Gastroesophageal sphincter (tissue), 4 donors: ENCODE data around the gene GSG1L. TPM values are rescaled to one million over a fixed set of nuclear protein-coding genes. Genes with fewer than 3 reads are reported as not detected.

Experiments used
- ATAC-seq: fragments of 150-250 bp; one replicate; pipeline ENCODE4 v1.9.1; 2016; ENCODE audit warnings: mild to moderate bottlenecking, moderate library complexity
- H3K27ac ChIP-seq, 4 donors: fragments of 200-600 bp; sonication (generic) in 3 of 4; 1 replicate in 3 of 4; 2 replicates in 1 of 4; pipeline ENCODE4 v1.5.1; 2016 to 2019
- H3K27me3 ChIP-seq: fragments of 200-600 bp; sonication (generic); one replicate; pipeline ENCODE4 v1.5.1; 2019
- H3K36me3 ChIP-seq, 2 donors: fragments of 200-600 bp; sonication (generic); one replicate each; pipeline ENCODE4 v1.5.1; 2019; ENCODE audit warnings: control low read depth in 1 of 2
- H3K4me1 ChIP-seq, 3 donors: fragments of 200-600 bp; sonication (generic); 1 replicate in 2 of 3; 2 replicates in 1 of 3; pipeline ENCODE4 v1.5.1; 2016 to 2019; ENCODE audit warnings: control low read depth in 2 of 3
- H3K4me3 ChIP-seq, 2 donors: fragments of 200-600 bp; sonication (generic); one replicate each; pipeline ENCODE4 v1.5.1; 2019; ENCODE audit warnings: mild to moderate bottlenecking in 1 of 2, moderate library complexity in 1 of 2
- H3K9me3 ChIP-seq, 3 donors: fragments of 200-600 bp; sonication (generic); one replicate each; pipeline ENCODE4 v1.5.1; 2017 to 2019; ENCODE audit warnings: control low read depth in 2 of 3
- CTCF ChIP-seq, 4 experiments: fragments of 200-600 bp in 2 of 4; fragments of 450-650 bp in 2 of 4; sonication (generic) in 1 of 4; IDR thresholded peaks; one replicate each; pipeline ENCODE4 v1.5.1; 2017 to 2019; ENCODE audit warnings: antibody characterized with exemption in 4 of 4, mild to moderate bottlenecking in 2 of 4, moderate library complexity in 2 of 4
- EP300 ChIP-seq: sonication (generic); formaldehyde crosslinking; IDR thresholded peaks from one replicate; pipeline ENCODE4 v1.6.1; 2017; ENCODE audit warnings: antibody characterized with exemption, mild to moderate bottlenecking
- POLR2A ChIP-seq, 2 donors: fragments of 450-650 bp; IDR thresholded peaks; one replicate each; pipeline ENCODE4 v1.6.1; 2017; ENCODE audit warnings: antibody characterized with exemption in 2 of 2, mild to moderate bottlenecking in 2 of 2, moderate library complexity in 1 of 2
- POLR2AphosphoS5 ChIP-seq: sonication (generic); formaldehyde crosslinking; IDR thresholded peaks from one replicate; pipeline ENCODE4 v1.6.1; 2017; ENCODE audit warnings: antibody characterized with exemption
- WGBS, 2 donors: methylation state at CpG; one replicate each; pipeline ENCODE4 v1.1.5; 2018; ENCODE audit warnings: low coverage in 1 of 2; 5-methylcytosine and 5-hydroxymethylcytosine counted together
- total RNA-seq, 4 donors: library from RNA; depleted of rRNA; stranded (reverse); fragments of >200 nt; gene quantifications; one replicate each; pipeline ENCODE4 v1.1.0, GENCODE V29; 2016

The GSG1L gene
- total RNA-seq, 4 donors from 2014 or later: 1.0 TPM; not detected in 3

- peaks cover 0 to 21% (median 10%) of the 10 kb centered on the region in 3 donors for H3K4me1 ChIP-seq
- no peak overlapping the region for H3K27ac ChIP-seq
- H3K36me3 ChIP-seq: peaks cover 0 to 48% of the 10 kb centered on the region in 2 donors
- WGBS, 2 donors: 50% methylated on average over 1 of the region's 10 CpGs; no CpG with 5 or more reads in 1 of the 2 donors
- TF ChIP-seq EP300: no peak
- no peak for TF ChIP-seq POLR2A (IDR thresholded peaks at IDR 0.05)
- TF ChIP-seq CTCF (IDR thresholded peaks at IDR 0.05): no peak
- TF ChIP-seq POLR2AphosphoS5: no peak
- peaks cover 13% of the 10 kb centered on the region for H3K27me3 ChIP-seq
- no peaks in the 10 kb centered on the region for H3K9me3 ChIP-seq
- no peak for ATAC-seq
- no peak overlapping the region for H3K4me3 ChIP-seq
Measured at GRCh38 chr16:27778926-27779570, 284.5 kb downstream of the GSG1L start.

- H3K36me3 ChIP-seq: peaks cover 0 to 55% of the 10 kb centered on the region in 2 donors
- no peak overlapping the region for H3K27ac ChIP-seq
- 100% methylated on average over 1 to 4 of the region's 20 CpGs for WGBS, 2 donors
- no peak overlapping the region for H3K4me3 ChIP-seq
- H3K9me3 ChIP-seq: no peaks in the 10 kb centered on the region
- ATAC-seq: no peak
- peaks cover 0 to 21% (median 10%) of the 10 kb centered on the region in 3 donors for H3K4me1 ChIP-seq
- H3K27me3 ChIP-seq: peaks cover 6% of the 10 kb centered on the region
- TF ChIP-seq EP300 (no peak), CTCF (IDR thresholded peaks at IDR 0.05) (no peak), POLR2AphosphoS5 (no peak), POLR2A (IDR thresholded peaks at IDR 0.05) (no peak)
Measured at GRCh38 chr16:27778171-27778925, 285.2 kb downstream of the GSG1L start.

- peaks cover 0 to 63% of the 10 kb centered on the region in 2 donors for H3K36me3 ChIP-seq
- TF ChIP-seq CTCF (IDR thresholded peaks at IDR 0.05) (no peak), EP300 (no peak), POLR2A (IDR thresholded peaks at IDR 0.05) (no peak), POLR2AphosphoS5 (no peak)
- peaks cover 0 to 21% (median 10%) of the 10 kb centered on the region in 3 donors for H3K4me1 ChIP-seq
- ATAC-seq: no peak
- H3K4me3 ChIP-seq: no peak overlapping the region
- H3K27ac ChIP-seq: no peak overlapping the region
- WGBS, 2 donors: no CpG with 5 or more reads among the region's 13 CpGs
- H3K9me3 ChIP-seq: no peaks in the 10 kb centered on the region
- H3K27me3 ChIP-seq: no peaks in the 10 kb centered on the region
Measured at GRCh38 chr16:27777527-27777926, 286.0 kb downstream of the GSG1L start.

- Histone ChIP-seq H3K27ac (no peak overlapping the region), H3K4me3 (no peak overlapping the region), H3K27me3 (no peaks in the 10 kb centered on the region), H3K36me3 (peaks cover 0 to 71% of the 10 kb centered on the region in 2 donors), H3K4me1 (peaks cover 0 to 21% (median 10%) of the 10 kb centered on the region in 3 donors), H3K9me3 (no peaks in the 10 kb centered on the region)
- no peak for ATAC-seq
- 85 to 89% methylated on average over 6 to 10 of the region's 26 CpGs for WGBS, 2 donors
- no peak for TF ChIP-seq POLR2A (IDR thresholded peaks at IDR 0.05)
- TF ChIP-seq CTCF (IDR thresholded peaks at IDR 0.05): no peak
- TF ChIP-seq POLR2AphosphoS5: no peak
- no peak for TF ChIP-seq EP300
Measured at GRCh38 chr16:27776556-27777225, 286.8 kb downstream of the GSG1L start.
